K562 (cell line): Measurements from ENCODE around the gene TMEM43.

Source experiments
- HOMEZ ChIP-seq: fragments of 250-450 bp; sonication (Bioruptor Pico); IDR thresholded peaks from 2 replicates; pipeline ENCODE4 v1.4.0; 2020; ENCODE audit warnings: mild to moderate bottlenecking, moderate library complexity
- POLR2A ChIP-seq: fragments of 450-650 bp; conservative IDR thresholded peaks from 2 replicates; pipeline ENCODE4 v1.6.1; 2016
- RCOR1 ChIP-seq, 2 experiments: IDR thresholded peaks; 2 replicates each; pipeline ENCODE4 v1.6.1; 2012; ENCODE audit warnings: low read depth in 2 of 2, low read length in 2 of 2, borderline replicate concordance in 1 of 2, improper control_type of control experiment in 1 of 2
- SLC30A9 ChIP-seq: fragments of 250-450 bp; sonication (Bioruptor Pico); IDR thresholded peaks from 2 replicates; pipeline ENCODE4 v1.8.0; 2022; ENCODE audit warnings: mild to moderate bottlenecking, moderate library complexity
- SP2 ChIP-seq: IDR thresholded peaks from 2 replicates; pipeline ENCODE4 v1.6.1; 2011; ENCODE audit warnings: mild to moderate bottlenecking, low read depth, low read length, moderate library complexity; ENCODE audit not compliant: poor library complexity, severe bottlenecking; ENCODE audit errors: extremely low read depth
- TF ChIP-seq, protein P1 (sequence below): sonication (generic); formaldehyde crosslinking; IDR thresholded peaks from 2 replicates; pipeline ENCODE4 v1.8.1; 2023; ENCODE audit warnings: mild to moderate bottlenecking, missing genetic modification reagents, moderate library complexity

DNA sequence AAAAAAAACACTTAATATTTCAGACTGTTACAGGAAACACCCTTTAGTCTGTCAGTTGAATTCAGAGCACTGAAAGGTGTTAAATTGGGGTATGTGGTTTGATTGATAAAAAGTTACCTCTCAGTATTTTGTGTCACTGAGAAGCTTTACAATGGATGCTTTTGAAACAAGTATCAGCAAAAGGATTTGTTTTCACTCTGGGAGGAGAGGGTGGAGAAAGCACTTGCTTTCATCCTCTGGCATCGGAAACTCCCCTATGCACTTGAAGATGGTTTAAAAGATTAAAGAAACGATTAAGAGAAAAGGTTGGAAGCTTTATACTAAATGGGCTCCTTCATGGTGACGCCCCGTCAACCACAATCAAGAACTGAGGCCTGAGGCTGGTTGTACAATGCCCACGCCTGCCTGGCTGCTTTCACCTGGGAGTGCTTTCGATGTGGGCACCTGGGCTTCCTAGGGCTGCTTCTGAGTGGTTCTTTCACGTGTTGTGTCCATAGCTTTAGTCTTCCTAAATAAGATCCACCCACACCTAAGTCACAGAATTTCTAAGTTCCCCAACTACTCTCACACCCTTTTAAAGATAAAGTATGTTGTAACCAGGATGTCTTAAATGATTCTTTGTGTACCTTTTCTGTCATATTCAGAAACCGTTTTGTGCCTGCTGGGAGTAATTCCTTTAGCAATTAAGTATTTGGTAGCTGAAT is 17.9 kb downstream of the TMEM43 start:
- TF ChIP-seq SLC30A9 (CRISPR knock-in tag) (no peak), POLR2A (no peak), SP2 (no peak), RCOR1 (IDR thresholded peaks at IDR 0.05; ENCODE audit: borderline replicate concordance in 1 of 2, low read depth in 2 of 2, low read length in 2 of 2) (no peak), HOMEZ (CRISPR knock-in tag) (no peak)
- TF ChIP-seq, protein P1, sequence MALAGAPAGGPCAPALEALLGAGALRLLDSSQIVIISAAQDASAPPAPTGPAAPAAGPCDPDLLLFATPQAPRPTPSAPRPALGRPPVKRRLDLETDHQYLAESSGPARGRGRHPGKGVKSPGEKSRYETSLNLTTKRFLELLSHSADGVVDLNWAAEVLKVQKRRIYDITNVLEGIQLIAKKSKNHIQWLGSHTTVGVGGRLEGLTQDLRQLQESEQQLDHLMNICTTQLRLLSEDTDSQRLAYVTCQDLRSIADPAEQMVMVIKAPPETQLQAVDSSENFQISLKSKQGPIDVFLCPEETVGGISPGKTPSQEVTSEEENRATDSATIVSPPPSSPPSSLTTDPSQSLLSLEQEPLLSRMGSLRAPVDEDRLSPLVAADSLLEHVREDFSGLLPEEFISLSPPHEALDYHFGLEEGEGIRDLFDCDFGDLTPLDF (CRISPR knock-in tag) = no peak
